GM23248 (cell line): ENCODE measurements around the gene ADAMTS10.

Experiments
- EZH2 ChIP-seq: fragments of 200-600 bp; sonication (generic); IDR thresholded peaks from 2 replicates; pipeline ENCODE4 v1.6.1; 2018; ENCODE audit warnings: antibody characterized with exemption, mild to moderate bottlenecking; ENCODE audit not compliant: insufficient read depth, poor library complexity, severe bottlenecking
- EZH2phosphoT487 ChIP-seq: fragments of 200-600 bp; sonication (generic); IDR thresholded peaks from 2 replicates; pipeline ENCODE4 v1.6.1; 2018; ENCODE audit warnings: antibody characterized with exemption, moderate library complexity, mild to moderate bottlenecking, low read depth; ENCODE audit not compliant: insufficient read depth

- no peak for TF ChIP-seq EZH2phosphoT487
- TF ChIP-seq EZH2, result no peak
Measured at GRCh38 chr19:8629184-8629583, 18.7 kb upstream of the ADAMTS10 start.
